HEK293 (cell line): ENCODE data around the gene SAPCD1.

Source experiments
- CTCF ChIP-seq: fragments of 450-650 bp; formaldehyde crosslinking; IDR thresholded peaks from 2 replicates; pipeline ENCODE4 v1.5.1; 2016; ENCODE audit warnings: missing biosample characterization, missing genetic modification characterization
- MZF1 ChIP-seq: fragments of 450-650 bp; formaldehyde crosslinking; IDR thresholded peaks from 2 replicates; pipeline ENCODE4 v1.5.1; 2017; ENCODE audit warnings: missing biosample characterization, missing genetic modification characterization, borderline replicate concordance
- REPIN1 ChIP-seq: fragments of 450-650 bp; formaldehyde crosslinking; IDR thresholded peaks from 2 replicates; pipeline ENCODE4 v1.5.1; 2017; ENCODE audit warnings: missing biosample characterization, missing genetic modification characterization, low read depth
- ZBTB44 ChIP-seq: fragments of 450-650 bp; IDR thresholded peaks from 2 replicates; pipeline ENCODE4 v1.5.1; 2018; ENCODE audit warnings: missing biosample characterization, mild to moderate bottlenecking, missing genetic modification characterization
- ZBTB48 ChIP-seq: fragments of 450-650 bp; formaldehyde crosslinking; IDR thresholded peaks from 2 replicates; pipeline ENCODE4 v1.5.1; 2016; ENCODE audit warnings: missing biosample characterization, missing genetic modification characterization
- ZNF138 ChIP-seq: fragments of 450-650 bp; formaldehyde crosslinking; IDR thresholded peaks from 2 replicates; pipeline ENCODE4 v1.5.1; 2016; ENCODE audit warnings: missing biosample characterization, missing genetic modification characterization, borderline replicate concordance
- ZNF26 ChIP-seq: fragments of 450-650 bp; formaldehyde crosslinking; IDR thresholded peaks from 2 replicates; pipeline ENCODE4 v1.5.1; 2016; ENCODE audit warnings: missing biosample characterization, missing genetic modification characterization
- ZNF311 ChIP-seq: fragments of 450-650 bp; formaldehyde crosslinking; IDR thresholded peaks from 2 replicates; pipeline ENCODE4 v1.5.1; 2017; ENCODE audit warnings: missing biosample characterization, missing genetic modification characterization, borderline replicate concordance
- ZNF366 ChIP-seq: fragments of 450-650 bp; formaldehyde crosslinking; conservative IDR thresholded peaks from 2 replicates; pipeline ENCODE4 v1.5.1; 2016; ENCODE audit warnings: missing biosample characterization, missing genetic modification characterization
- ZNF488 ChIP-seq: fragments of 450-650 bp; formaldehyde crosslinking; IDR thresholded peaks from 2 replicates; pipeline ENCODE4 v1.5.1; 2016; ENCODE audit warnings: missing biosample characterization, missing genetic modification characterization
- ZNF624 ChIP-seq: fragments of 450-650 bp; formaldehyde crosslinking; IDR thresholded peaks from 2 replicates; pipeline ENCODE4 v1.5.1; 2017; ENCODE audit warnings: missing biosample characterization, missing genetic modification characterization
- ZNF639 ChIP-seq: fragments of 450-650 bp; formaldehyde crosslinking; IDR thresholded peaks from 2 replicates; pipeline ENCODE4 v1.5.1; 2016; ENCODE audit warnings: missing biosample characterization, missing genetic modification characterization

GRCh38 chr6:31792090-31792374, 29.6 kb downstream of the SAPCD1 start:
- TF ChIP-seq CTCF (no peak), ZBTB48 (tag by site-specific recombination) (no peak), MZF1 (no peak), ZBTB44 (no peak), ZNF366 (no peak), ZNF488 (tag by site-specific recombination) (no peak), ZNF26 (tag by site-specific recombination) (no peak), ZNF624 (tag by site-specific recombination) (no peak), REPIN1 (tag by site-specific recombination) (no peak), ZNF311 (tag by site-specific recombination) (no peak), ZNF138 (no peak), ZNF639 (tag by site-specific recombination) (no peak)
